Mesothelial cell of epicardium (in vitro differentiated cells): ENCODE measurements around the gene FGFRL1. TPM values are rescaled to one million over a fixed set of nuclear protein-coding genes. Genes with fewer than 3 reads are reported as not detected.

Experiments used
- DNase-seq, 2 experiments: peaks; one replicate each; pipeline ENCODE4 v3.0.0; 2021; ENCODE audit warnings: low spot score in 2 of 2; ENCODE audit not compliant: unreplicated experiment in 2 of 2
- H3K27ac Mint-ChIP-seq: 2 replicates; pipeline ENCODE4 v1.8.0; 2021; ENCODE audit warnings: mixed read lengths
- H3K27me3 Mint-ChIP-seq: 2 replicates; pipeline ENCODE4 v1.8.0; 2021; ENCODE audit warnings: low read depth, mixed read lengths
- H3K36me3 Mint-ChIP-seq: 2 replicates; pipeline ENCODE4 v1.8.0; 2021; ENCODE audit warnings: mixed read lengths
- H3K4me1 Mint-ChIP-seq: 2 replicates; pipeline ENCODE4 v1.8.0; 2021; ENCODE audit warnings: mixed read lengths
- H3K4me3 Mint-ChIP-seq: 2 replicates; pipeline ENCODE4 v1.8.0; 2021; ENCODE audit warnings: mild to moderate bottlenecking, moderate library complexity, mixed read lengths
- H3K9me3 Mint-ChIP-seq: 2 replicates; pipeline ENCODE4 v1.8.0; 2021; ENCODE audit warnings: mixed read lengths
- total RNA-seq: library from RNA; stranded (reverse); gene quantifications from 3 replicates; pipeline ENCODE4 v1.2.1, GENCODE V29; 2021
- TF ChIP-seq, protein P1 (sequence below): fragments of 200-600 bp; sonication (generic); IDR thresholded peaks from one replicate; pipeline ENCODE4 v1.5.0; 2021; ENCODE audit warnings: antibody characterized with exemption; ENCODE audit not compliant: unreplicated experiment

The FGFRL1 gene
- total RNA-seq, 1 donor from 2014 or later = 37.4 TPM

DNA sequence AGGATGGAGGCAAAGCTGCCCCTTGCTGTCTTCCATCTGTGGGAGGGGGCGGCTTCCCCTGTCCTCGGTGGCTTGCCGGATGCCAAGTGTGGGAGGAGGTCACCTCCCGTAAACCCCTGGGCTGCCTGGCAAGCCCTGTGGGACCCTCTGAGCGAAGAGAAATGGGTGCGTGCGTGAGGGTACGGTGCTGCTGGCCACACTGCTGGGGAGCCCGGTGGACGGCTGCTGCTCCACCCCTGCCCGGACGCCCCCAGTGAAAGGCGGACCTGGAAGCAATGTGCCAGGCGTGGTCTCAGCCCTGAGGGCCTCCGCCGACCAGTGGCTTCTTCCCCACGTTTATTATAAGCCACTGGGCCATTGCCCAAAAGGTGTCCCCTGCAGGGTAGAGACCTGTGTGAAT is 29.1 kb upstream of the FGFRL1 start:
- H3K27ac Mint-ChIP-seq = no peak overlapping the region
- TF ChIP-seq, protein P1, sequence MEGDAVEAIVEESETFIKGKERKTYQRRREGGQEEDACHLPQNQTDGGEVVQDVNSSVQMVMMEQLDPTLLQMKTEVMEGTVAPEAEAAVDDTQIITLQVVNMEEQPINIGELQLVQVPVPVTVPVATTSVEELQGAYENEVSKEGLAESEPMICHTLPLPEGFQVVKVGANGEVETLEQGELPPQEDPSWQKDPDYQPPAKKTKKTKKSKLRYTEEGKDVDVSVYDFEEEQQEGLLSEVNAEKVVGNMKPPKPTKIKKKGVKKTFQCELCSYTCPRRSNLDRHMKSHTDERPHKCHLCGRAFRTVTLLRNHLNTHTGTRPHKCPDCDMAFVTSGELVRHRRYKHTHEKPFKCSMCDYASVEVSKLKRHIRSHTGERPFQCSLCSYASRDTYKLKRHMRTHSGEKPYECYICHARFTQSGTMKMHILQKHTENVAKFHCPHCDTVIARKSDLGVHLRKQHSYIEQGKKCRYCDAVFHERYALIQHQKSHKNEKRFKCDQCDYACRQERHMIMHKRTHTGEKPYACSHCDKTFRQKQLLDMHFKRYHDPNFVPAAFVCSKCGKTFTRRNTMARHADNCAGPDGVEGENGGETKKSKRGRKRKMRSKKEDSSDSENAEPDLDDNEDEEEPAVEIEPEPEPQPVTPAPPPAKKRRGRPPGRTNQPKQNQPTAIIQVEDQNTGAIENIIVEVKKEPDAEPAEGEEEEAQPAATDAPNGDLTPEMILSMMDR = no peak
- peaks cover 21% of the 10 kb centered on the region for H3K4me1 Mint-ChIP-seq
- H3K4me3 Mint-ChIP-seq = no peak overlapping the region
- no peaks in the 10 kb centered on the region for H3K27me3 Mint-ChIP-seq
- no peaks in the 10 kb centered on the region for H3K9me3 Mint-ChIP-seq
- no peaks in the 10 kb centered on the region for H3K36me3 Mint-ChIP-seq
- no peak for DNase-seq

GRCh38 chr4:982814-983213 is 28.6 kb upstream of the FGFRL1 start:
- Mint-ChIP-seq H3K4me3 (no peak overlapping the region), H3K36me3 (no peaks in the 10 kb centered on the region), H3K4me1 (peaks cover 23% of the 10 kb centered on the region), H3K27ac (no peak overlapping the region), H3K27me3 (no peaks in the 10 kb centered on the region), H3K9me3 (no peaks in the 10 kb centered on the region)
- TF ChIP-seq, protein P1 = no peak
- no peak for DNase-seq

- Mint-ChIP-seq H3K4me3 (peak overlapping the region; percentile 92), H3K27me3 (no peaks in the 10 kb centered on the region), H3K27ac (no peak overlapping the region), H3K4me1 (peaks cover 21% of the 10 kb centered on the region), H3K9me3 (no peaks in the 10 kb centered on the region), H3K36me3 (no peaks in the 10 kb centered on the region)
- TF ChIP-seq, protein P1 = no peak
- DNase-seq = no peak
These were observed 26.9 kb upstream of the FGFRL1 start for GRCh38 chr4:984336-985054.

DNA sequence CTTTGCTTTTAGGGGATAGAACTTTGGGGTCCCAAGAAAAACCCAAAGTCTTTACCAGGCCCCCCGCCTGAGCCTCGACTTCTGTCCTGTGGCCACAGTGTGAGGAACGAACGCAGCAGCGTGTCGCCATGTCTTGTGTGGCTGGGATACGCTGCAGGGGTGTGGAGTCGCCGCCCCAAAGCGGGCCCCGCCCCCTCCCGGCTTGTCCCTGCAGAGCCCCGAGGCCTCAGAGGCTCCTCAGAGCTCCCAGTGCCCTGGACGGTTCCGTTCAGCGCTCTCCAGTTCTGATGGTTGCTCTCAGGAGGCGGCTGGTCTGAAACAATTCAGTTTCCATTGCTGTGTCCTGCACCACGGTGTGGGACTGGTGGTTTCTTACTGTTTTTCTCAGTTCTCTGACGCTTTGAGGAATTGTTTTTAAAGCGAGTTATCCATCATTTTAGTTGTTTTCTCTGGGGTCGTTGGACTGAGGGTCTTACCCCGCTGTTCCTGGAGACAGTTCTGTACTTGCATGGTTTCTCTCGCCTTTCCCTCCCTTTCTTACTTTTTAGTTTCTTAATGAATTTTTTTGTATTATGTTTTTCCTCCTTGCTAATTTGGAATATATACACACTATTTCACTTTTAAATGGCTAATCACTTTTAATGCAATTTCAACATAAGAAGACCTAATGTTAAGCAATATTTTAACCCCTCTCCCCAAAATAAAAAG is 26.1 kb upstream of the FGFRL1 start:
- peaks cover 21% of the 10 kb centered on the region for H3K4me1 Mint-ChIP-seq
- no peaks in the 10 kb centered on the region for H3K36me3 Mint-ChIP-seq
- no peaks in the 10 kb centered on the region for H3K9me3 Mint-ChIP-seq
- TF ChIP-seq, protein P1 = no peak
- peak overlapping the region; percentile 92 for H3K4me3 Mint-ChIP-seq
- H3K27ac Mint-ChIP-seq = no peak overlapping the region
- peak in 1 of 2 experiments; percentile 75 for DNase-seq
- no peaks in the 10 kb centered on the region for H3K27me3 Mint-ChIP-seq

DNA sequence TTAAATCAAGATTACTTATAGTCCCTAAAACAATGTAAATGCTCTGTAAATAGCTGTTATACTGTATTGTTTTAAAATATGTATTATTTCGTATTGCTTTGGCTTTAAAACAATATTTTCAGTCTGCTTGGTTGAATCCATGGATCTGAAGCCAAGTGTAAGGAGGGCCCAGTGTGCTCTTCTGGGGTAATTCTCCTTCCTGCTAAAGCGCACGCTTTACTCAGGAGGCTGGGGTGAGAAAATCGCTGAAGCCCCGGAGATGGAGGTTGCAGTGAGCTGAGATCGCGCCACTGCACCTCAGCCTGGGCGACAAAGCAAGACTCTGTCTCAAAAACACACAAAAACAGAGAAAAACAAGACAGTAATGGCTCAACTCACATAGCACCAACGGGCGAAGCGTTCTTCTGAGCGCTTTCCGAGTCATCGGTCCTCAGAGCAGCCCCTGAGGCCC is 25.0 kb upstream of the FGFRL1 start:
- Mint-ChIP-seq H3K27me3 (no peaks in the 10 kb centered on the region), H3K9me3 (no peaks in the 10 kb centered on the region), H3K36me3 (no peaks in the 10 kb centered on the region), H3K27ac (peak overlapping the region; percentile 89), H3K4me3 (peak overlapping the region; percentile 92), H3K4me1 (peaks cover 21% of the 10 kb centered on the region)
- TF ChIP-seq, protein P1 = no peak
- DNase-seq = no peak
